Measurements from ENCODE around the gene DYNLT4.
"Not testable (repeated sequence)": the region's sequence is repeated elsewhere in the genome, so short reads cannot be mapped to it uniquely, and the experiment has no call there.

DYNLT4 gene

GRCh38 chr1:44777969-44778635 is 29.0 kb downstream of the DYNLT4 start:
- H3K9me3 ChIP-seq (ENCODE audit: control insufficient read depth, low read length) = no peaks in the 10 kb centered on the region
- H3K4me3 ChIP-seq (ENCODE audit: low read length) = no peak overlapping the region
- H3K4me1 ChIP-seq (ENCODE audit: control insufficient read depth, insufficient read depth, low read length) = peaks cover 13% of the 10 kb centered on the region
- H3K27me3 ChIP-seq (ENCODE audit: control insufficient read depth, insufficient read depth, low read length) = no peaks in the 10 kb centered on the region
- H3K9ac ChIP-seq (ENCODE audit: low read length) = no peak overlapping the region
- peaks cover 7% of the 10 kb centered on the region for H3K36me3 ChIP-seq (ENCODE audit: control insufficient read depth, insufficient read depth, low read length)

GRCh38 chr1:44777547-44777946 is 29.6 kb downstream of the DYNLT4 start:
- Histone ChIP-seq H3K9me3 (ENCODE audit: control insufficient read depth, low read length) (no peaks in the 10 kb centered on the region), H3K4me3 (ENCODE audit: low read length) (no peak overlapping the region), H3K4me1 (ENCODE audit: control insufficient read depth, insufficient read depth, low read length) (peaks cover 13% of the 10 kb centered on the region), H3K9ac (ENCODE audit: low read length) (peak overlapping the region; percentile 92), H3K36me3 (ENCODE audit: control insufficient read depth, insufficient read depth, low read length) (peaks cover 7% of the 10 kb centered on the region), H3K27me3 (ENCODE audit: control insufficient read depth, insufficient read depth, low read length) (no peaks in the 10 kb centered on the region)

- Histone ChIP-seq H3K4me3 (ENCODE audit: low read length) (peak overlapping the region; percentile 87), H3K9me3 (ENCODE audit: control insufficient read depth, low read length) (no peaks in the 10 kb centered on the region), H3K9ac (ENCODE audit: low read length) (peak overlapping the region; percentile 92), H3K27me3 (ENCODE audit: control insufficient read depth, insufficient read depth, low read length) (no peaks in the 10 kb centered on the region), H3K36me3 (ENCODE audit: control insufficient read depth, insufficient read depth, low read length) (peaks cover 7% of the 10 kb centered on the region), H3K4me1 (ENCODE audit: control insufficient read depth, insufficient read depth, low read length) (peaks cover 13% of the 10 kb centered on the region)
These were observed 30.5 kb downstream of the DYNLT4 start for GRCh38 chr1:44776730-44777068.

- peaks cover 7% of the 10 kb centered on the region for H3K36me3 ChIP-seq (ENCODE audit: control insufficient read depth, insufficient read depth, low read length)
- peaks cover 13% of the 10 kb centered on the region for H3K4me1 ChIP-seq (ENCODE audit: control insufficient read depth, insufficient read depth, low read length)
- no peaks in the 10 kb centered on the region for H3K9me3 ChIP-seq (ENCODE audit: control insufficient read depth, low read length)
- H3K4me3 ChIP-seq (ENCODE audit: low read length) = peak overlapping the region; percentile 87
- H3K27me3 ChIP-seq (ENCODE audit: control insufficient read depth, insufficient read depth, low read length) = no peaks in the 10 kb centered on the region
- H3K9ac ChIP-seq (ENCODE audit: low read length) = peak overlapping the region; percentile 92
These were observed 31.0 kb downstream of the DYNLT4 start for GRCh38 chr1:44775930-44776729.

- no peaks in the 10 kb centered on the region for H3K9me3 ChIP-seq (ENCODE audit: control insufficient read depth, low read length)
- H3K27me3 ChIP-seq (ENCODE audit: control insufficient read depth, insufficient read depth, low read length) = no peaks in the 10 kb centered on the region
- H3K4me3 ChIP-seq (ENCODE audit: low read length) = peak within 1 kb of the TSS; percentile 87
- peak within 1 kb of the TSS; percentile 92 for H3K9ac ChIP-seq (ENCODE audit: low read length)
- peaks cover 13% of the 10 kb centered on the region for H3K4me1 ChIP-seq (ENCODE audit: control insufficient read depth, insufficient read depth, low read length)
- H3K36me3 ChIP-seq (ENCODE audit: control insufficient read depth, insufficient read depth, low read length) = peaks cover 7% of the 10 kb centered on the region
These were observed 31.8 kb downstream of the DYNLT4 start, which contains the start of gene RPS8 for GRCh38 chr1:44775078-44775929. Gene RPS8, plus strand, starts transcription at chr1:44775540. Its CDS starts 57 bp downstream, at chr1:44775597.

GRCh38 chr1:44766421-44766820 is 40.7 kb downstream of the DYNLT4 start:
- H3K9me3 ChIP-seq (ENCODE audit: control insufficient read depth, low read length) = not testable (repeated sequence)

GRCh38 chr1:44760876-44761275 is 46.3 kb downstream of the DYNLT4 start:
- H3K36me3 ChIP-seq (ENCODE audit: control insufficient read depth, insufficient read depth, low read length) = no peaks in the 10 kb centered on the region
- no peaks in the 10 kb centered on the region for H3K4me1 ChIP-seq (ENCODE audit: control insufficient read depth, insufficient read depth, low read length)
- no peak overlapping the region for H3K4me3 ChIP-seq (ENCODE audit: low read length)
- H3K9ac ChIP-seq (ENCODE audit: low read length) = no peak overlapping the region
- H3K27me3 ChIP-seq (ENCODE audit: control insufficient read depth, insufficient read depth, low read length) = no peaks in the 10 kb centered on the region
- H3K9me3 ChIP-seq (ENCODE audit: control insufficient read depth, low read length) = no peaks in the 10 kb centered on the region

More at GRCh38 chr1:44766421-44766820, 40.7 kb downstream of the DYNLT4 start:
- not testable (repeated sequence) for H3K36me3 ChIP-seq (ENCODE audit: control insufficient read depth, insufficient read depth, low read length); H3K27me3 ChIP-seq (ENCODE audit: control insufficient read depth, insufficient read depth, low read length); H3K4me1 ChIP-seq (ENCODE audit: control insufficient read depth, insufficient read depth, low read length); H3K9ac ChIP-seq (ENCODE audit: low read length); H3K4me3 ChIP-seq (ENCODE audit: low read length)

GRCh38 chr1:44759077-44759476 is 48.1 kb downstream of the DYNLT4 start:
- Histone ChIP-seq H3K27me3 (ENCODE audit: control insufficient read depth, insufficient read depth, low read length) (no peaks in the 10 kb centered on the region), H3K4me1 (ENCODE audit: control insufficient read depth, insufficient read depth, low read length) (no peaks in the 10 kb centered on the region), H3K36me3 (ENCODE audit: control insufficient read depth, insufficient read depth, low read length) (no peaks in the 10 kb centered on the region), H3K9me3 (ENCODE audit: control insufficient read depth, low read length) (no peaks in the 10 kb centered on the region), H3K4me3 (ENCODE audit: low read length) (no peak overlapping the region), H3K9ac (ENCODE audit: low read length) (no peak overlapping the region)

GRCh38 chr1:44757420-44757819 is 49.7 kb downstream of the DYNLT4 start:
- H3K36me3 ChIP-seq (ENCODE audit: control insufficient read depth, insufficient read depth, low read length) = no peaks in the 10 kb centered on the region
- no peak overlapping the region for H3K4me3 ChIP-seq (ENCODE audit: low read length)
- no peaks in the 10 kb centered on the region for H3K4me1 ChIP-seq (ENCODE audit: control insufficient read depth, insufficient read depth, low read length)
- H3K9ac ChIP-seq (ENCODE audit: low read length) = no peak overlapping the region
- no peaks in the 10 kb centered on the region for H3K9me3 ChIP-seq (ENCODE audit: control insufficient read depth, low read length)
- no peaks in the 10 kb centered on the region for H3K27me3 ChIP-seq (ENCODE audit: control insufficient read depth, insufficient read depth, low read length)
